Measurements from ENCODE around the gene SUMO4. TPM values are rescaled to one million over a fixed set of nuclear protein-coding genes. Genes with fewer than 3 reads are reported as not detected.

The SUMO4 gene
- total RNA-seq, 6 donors from 2014 or later, result 1.9 to 8.4 (median 3.5) TPM

DNA sequence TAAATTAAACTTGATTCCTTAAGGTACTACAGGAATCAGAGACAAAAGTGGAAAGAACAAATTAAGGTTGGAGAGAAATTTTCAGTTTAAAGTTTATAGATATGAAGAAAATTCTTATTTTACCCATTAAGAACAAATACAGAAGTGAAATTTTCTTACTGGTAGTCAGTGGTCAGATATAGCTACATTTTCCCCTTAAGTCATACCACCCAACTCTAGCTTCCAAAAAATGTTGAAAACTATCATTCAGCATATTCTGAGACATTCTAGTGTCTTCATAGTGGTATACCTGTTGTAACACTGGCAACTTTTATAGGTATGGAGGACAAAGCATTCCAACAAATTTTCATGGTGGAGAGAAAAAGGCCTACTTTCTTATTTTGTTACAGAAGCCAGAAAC, 15.6 kb upstream of the SUMO4 start:
- TF ChIP-seq, protein P1, sequence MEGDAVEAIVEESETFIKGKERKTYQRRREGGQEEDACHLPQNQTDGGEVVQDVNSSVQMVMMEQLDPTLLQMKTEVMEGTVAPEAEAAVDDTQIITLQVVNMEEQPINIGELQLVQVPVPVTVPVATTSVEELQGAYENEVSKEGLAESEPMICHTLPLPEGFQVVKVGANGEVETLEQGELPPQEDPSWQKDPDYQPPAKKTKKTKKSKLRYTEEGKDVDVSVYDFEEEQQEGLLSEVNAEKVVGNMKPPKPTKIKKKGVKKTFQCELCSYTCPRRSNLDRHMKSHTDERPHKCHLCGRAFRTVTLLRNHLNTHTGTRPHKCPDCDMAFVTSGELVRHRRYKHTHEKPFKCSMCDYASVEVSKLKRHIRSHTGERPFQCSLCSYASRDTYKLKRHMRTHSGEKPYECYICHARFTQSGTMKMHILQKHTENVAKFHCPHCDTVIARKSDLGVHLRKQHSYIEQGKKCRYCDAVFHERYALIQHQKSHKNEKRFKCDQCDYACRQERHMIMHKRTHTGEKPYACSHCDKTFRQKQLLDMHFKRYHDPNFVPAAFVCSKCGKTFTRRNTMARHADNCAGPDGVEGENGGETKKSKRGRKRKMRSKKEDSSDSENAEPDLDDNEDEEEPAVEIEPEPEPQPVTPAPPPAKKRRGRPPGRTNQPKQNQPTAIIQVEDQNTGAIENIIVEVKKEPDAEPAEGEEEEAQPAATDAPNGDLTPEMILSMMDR (IDR thresholded peaks at IDR 0.05), result no peak
- TF ChIP-seq POLR2A (IDR thresholded peaks at IDR 0.05), result no peak
- TF ChIP-seq POLR2AphosphoS5 (IDR thresholded peaks at IDR 0.05), result no peak
- Histone ChIP-seq H3K4me1 (no peaks in the 10 kb centered on the region), H3K27ac (no peak overlapping the region), H3K36me3 (peaks cover 0 to 34% (median 7%) of the 10 kb centered on the region in 4 donors), H3K4me3 (no peak overlapping the region), H3K9me3 (no peaks in the 10 kb centered on the region), H3K27me3 (no peaks in the 10 kb centered on the region)
- DNase-seq (no peak), ATAC-seq (ENCODE audit: low FRiP score in 2 of 2) (no peak)

DNA sequence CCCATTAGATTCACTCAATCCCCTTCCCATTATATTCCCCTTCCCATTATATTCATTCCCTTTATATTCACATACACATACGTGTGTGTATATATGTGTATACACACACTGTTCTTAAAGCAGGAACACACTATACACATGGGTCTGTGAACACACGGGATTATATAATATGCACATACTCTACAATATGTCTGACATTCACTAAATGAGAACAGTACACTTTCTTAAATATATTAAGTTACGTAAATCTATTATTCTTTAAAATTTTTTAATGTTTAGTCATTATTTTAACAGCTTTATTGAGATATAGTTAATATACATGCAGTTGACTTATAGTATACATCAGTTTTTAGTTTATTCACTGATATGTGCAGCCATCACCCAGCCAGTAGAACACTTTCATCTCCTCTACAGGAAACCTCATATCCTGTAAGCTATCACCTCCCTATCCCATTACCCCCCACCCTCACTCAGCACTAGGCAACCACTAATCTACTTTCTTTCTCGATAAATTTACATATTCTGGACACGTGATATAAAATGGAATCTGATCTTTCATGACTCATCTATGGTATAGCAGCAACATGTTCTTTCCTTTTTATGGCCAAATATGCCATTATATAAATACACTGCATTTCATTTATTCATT, 13.9 kb upstream of the SUMO4 start:
- no peak overlapping the region for H3K27ac ChIP-seq
- H3K9me3 ChIP-seq, result no peaks in the 10 kb centered on the region
- no peak overlapping the region for H3K4me3 ChIP-seq
- H3K4me1 ChIP-seq, result no peaks in the 10 kb centered on the region
- no peaks in the 10 kb centered on the region for H3K27me3 ChIP-seq
- 97% methylated on average over 5 of the region's 5 CpGs for WGBS, 2 donors
- TF ChIP-seq POLR2AphosphoS5 (IDR thresholded peaks at IDR 0.05), result no peak
- TF ChIP-seq, protein P1 (IDR thresholded peaks at IDR 0.05), result no peak
- no peak for TF ChIP-seq POLR2A (IDR thresholded peaks at IDR 0.05)
- TF ChIP-seq EP300 (IDR thresholded peaks at IDR 0.05), result no peak
- DNase-seq (no peak), ATAC-seq (ENCODE audit: low FRiP score in 2 of 2) (no peak)
- H3K36me3 ChIP-seq, result peaks cover 0 to 20% (median 0%) of the 10 kb centered on the region in 4 donors

DNA sequence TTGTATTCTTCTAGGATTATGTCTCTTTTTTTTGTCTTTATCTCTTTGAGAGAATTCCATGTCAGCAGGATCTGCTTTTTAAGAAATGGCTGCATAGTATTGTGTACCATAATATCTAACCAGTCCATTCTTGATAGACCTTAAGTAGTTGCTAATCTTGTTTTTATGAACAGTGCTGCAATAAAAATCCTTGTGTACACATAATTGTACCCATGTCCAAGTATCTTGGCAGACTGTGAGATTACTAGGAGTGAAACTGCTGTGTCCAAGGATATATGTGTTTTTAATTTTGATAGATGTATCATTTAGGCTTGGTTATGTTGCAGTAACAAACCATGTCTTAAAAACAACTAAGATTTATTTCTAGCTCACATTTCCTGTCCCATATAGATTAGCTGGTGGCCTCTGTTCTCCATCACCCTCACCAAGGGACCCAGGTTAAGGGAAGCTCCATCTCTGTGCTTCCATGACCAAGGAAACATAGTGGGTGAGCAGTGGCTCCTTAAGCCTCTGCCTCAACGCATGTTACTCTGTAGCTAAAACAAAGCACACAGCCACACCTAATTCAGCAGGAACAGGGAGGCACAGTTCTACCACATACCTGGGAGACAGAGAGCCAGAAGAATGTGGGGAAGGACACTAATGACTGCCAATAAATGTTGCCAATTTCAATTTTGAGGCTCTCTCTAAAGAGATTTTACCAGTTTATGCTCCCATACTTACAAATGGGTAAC, 12.1 kb upstream of the SUMO4 start:
- H3K27me3 ChIP-seq, result no peaks in the 10 kb centered on the region
- no peaks in the 10 kb centered on the region for H3K9me3 ChIP-seq
- H3K27ac ChIP-seq, result no peak overlapping the region
- H3K36me3 ChIP-seq, result peaks cover 0 to 11% (median 0%) of the 10 kb centered on the region in 4 donors
- no peaks in the 10 kb centered on the region for H3K4me1 ChIP-seq
- ATAC-seq (ENCODE audit: low FRiP score in 2 of 2) (peak in 1 of 2 donors; percentile 61), DNase-seq (no peak)
- TF ChIP-seq, protein P1 (IDR thresholded peaks at IDR 0.05), result no peak
- TF ChIP-seq POLR2AphosphoS5 (IDR thresholded peaks at IDR 0.05) (no peak), POLR2A (IDR thresholded peaks at IDR 0.05) (no peak), EP300 (IDR thresholded peaks at IDR 0.05) (no peak)
- no peak overlapping the region for H3K4me3 ChIP-seq
- 50 to 58% methylated on average over 1 of the region's 1 CpG for WGBS, 2 donors

DNA sequence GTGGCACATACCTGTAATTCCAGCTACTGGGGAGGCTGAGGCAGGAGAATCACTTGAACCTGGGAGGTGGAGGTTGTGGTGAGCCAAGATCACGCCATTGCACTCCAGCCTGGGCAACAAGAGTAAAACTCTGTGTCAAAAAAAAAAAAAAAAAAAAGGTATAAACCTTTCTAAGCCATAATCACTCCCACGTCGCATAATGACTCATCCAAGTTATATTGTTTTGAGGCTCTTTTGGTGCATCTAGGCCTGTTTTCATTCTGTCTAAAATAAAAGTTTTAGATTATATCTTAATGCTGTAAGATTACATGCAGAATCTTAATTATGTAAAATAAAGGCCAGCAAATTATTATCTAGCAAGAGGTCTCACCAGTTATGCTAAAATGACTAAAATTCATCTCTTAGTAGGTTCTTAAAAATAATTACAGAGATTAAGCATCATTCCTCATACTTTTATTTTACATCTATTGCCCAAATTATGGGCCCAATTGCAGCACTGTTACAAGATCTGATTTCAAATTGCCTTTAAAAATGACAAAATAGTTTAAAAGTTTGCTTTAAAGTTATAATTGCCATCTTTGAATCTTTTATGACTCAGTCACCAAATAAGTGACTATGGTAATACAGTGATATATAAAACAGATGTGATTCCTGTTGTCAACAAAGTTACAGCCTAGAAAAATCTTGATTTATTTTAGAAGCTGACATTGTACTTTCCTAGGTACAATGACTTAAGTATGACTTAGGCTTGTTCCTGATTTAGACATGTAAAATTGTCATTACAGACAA, 10.4 kb upstream of the SUMO4 start:
- Histone ChIP-seq H3K36me3 (peaks cover 0 to 6% (median 0%) of the 10 kb centered on the region in 4 donors), H3K4me1 (no peaks in the 10 kb centered on the region), H3K27ac (no peak overlapping the region), H3K4me3 (no peak overlapping the region), H3K27me3 (no peaks in the 10 kb centered on the region), H3K9me3 (no peaks in the 10 kb centered on the region)
- DNase-seq (no peak), ATAC-seq (ENCODE audit: low FRiP score in 2 of 2) (no peak)
- TF ChIP-seq POLR2AphosphoS5 (IDR thresholded peaks at IDR 0.05) (no peak), EP300 (IDR thresholded peaks at IDR 0.05) (no peak), POLR2A (IDR thresholded peaks at IDR 0.05) (no peak)
- TF ChIP-seq, protein P1 (IDR thresholded peaks at IDR 0.05), result no peak
- 94 to 99% methylated on average over 3 of the region's 3 CpGs for WGBS, 2 donors
